AG20443 (cell line): ENCODE data around the gene MVB12B.

ENCODE experiments used
- DNase-seq: peaks from one replicate; pipeline ENCODE4 v3.0.0; 2012; ENCODE audit warnings: low spot score, mixed read lengths

The MVB12B gene

DNA sequence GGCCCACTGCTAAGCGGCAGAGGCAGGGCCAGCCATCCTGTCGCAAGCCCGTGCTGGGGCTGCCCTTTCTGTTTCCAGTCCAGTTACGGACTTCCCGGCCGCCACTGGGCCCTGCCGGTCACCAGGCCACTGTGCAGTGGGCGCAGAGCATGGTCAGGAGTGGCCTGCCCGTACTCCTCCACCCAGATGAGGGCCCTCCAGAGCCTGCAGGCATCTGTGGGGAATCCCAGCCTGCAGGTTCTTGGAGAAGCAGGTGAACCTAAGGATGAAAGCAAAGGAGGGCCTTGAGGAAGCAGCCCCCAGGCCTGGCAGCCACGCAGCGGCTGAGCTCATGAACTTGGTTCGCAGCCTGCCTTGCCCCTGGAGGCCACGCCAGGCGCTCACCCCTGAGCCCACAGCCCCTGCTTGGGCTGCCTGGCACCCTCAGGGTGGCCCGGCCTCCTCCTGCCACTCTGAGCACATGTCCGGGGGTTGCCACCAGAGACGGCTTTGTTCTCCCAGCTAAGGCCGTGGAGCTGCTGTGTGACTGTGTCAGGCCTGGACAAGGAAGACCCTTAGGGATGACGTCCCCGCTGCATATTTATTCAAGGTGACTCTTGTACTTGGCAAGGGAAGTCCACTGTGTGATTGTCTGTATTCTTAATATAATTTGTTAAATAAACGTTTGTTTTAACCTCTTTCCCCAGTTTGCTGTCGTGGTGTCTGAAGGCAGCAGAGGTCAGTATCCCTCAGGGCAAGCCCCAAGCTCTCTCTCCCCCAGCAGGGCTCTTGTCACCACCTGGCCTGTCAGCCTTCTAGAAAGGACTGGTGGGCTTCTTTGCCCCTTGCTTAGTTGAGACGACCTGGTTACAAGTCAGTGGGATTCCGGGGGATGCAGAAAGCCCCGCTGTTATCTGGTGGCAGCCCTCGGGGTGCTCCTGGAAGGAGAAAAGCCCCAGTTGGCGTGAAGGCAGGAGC is 180.0 kb downstream of the MVB12B start:
- no peak for DNase-seq

DNA sequence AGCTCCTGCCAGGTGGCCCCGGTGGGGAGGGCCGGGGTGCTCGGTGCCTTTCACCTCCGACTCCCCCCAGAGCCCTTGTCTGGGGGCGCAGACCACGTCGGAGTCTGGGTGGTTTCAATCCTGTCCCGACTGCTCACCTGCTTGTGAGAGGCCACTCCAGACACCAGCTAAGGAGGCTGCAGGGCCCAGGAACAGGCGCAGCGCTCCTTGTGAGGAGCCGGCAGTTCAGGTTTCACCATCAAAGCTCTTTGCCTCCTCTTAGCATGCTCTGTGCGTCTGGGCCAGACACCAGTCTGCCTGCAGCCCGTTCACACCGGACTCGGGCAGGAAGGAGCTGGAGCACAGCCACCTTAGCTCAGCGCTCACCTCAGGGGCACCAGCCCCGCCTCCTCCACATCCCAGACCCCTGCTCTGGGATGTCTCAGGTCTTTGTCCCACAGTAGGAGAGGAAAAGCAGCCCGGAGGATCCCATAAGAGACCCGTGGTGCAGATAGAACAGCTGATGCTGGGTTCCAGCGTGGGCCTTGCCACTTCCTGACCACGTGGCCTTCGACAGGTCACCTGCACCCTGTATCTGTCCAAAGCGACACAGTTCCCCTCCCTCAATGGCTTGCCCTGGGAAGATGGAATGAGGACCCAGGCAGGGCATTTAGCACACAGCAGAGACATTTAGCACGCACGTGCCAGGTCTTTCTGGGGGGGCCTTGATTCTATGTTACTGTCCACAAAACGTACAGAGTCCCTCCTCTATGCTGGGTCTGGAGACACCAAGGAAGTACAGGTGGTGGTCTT is 180.9 kb downstream of the MVB12B start:
- DNase-seq: no peak

DNA sequence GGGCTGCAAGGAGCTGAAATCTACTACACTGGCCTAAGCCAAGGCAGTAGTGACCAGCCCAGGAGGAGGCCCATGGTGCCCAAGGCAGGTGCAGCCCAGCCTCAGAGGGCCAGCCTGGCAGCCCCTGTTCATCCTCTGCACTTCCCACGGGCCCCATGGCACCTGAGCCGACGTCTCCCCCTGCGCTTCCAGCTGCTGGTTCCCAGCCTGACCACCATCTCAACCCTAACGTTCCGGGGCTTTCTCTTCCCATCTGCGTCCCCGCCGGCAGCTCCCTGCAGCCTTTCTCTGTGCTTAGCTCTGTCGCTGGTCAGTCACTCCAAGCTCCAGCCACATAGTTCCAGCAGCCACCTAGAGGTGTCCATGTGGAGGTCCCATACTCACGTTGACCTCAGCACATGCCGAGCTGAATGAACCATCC is 181.6 kb downstream of the MVB12B start:
- DNase-seq: no peak

DNA sequence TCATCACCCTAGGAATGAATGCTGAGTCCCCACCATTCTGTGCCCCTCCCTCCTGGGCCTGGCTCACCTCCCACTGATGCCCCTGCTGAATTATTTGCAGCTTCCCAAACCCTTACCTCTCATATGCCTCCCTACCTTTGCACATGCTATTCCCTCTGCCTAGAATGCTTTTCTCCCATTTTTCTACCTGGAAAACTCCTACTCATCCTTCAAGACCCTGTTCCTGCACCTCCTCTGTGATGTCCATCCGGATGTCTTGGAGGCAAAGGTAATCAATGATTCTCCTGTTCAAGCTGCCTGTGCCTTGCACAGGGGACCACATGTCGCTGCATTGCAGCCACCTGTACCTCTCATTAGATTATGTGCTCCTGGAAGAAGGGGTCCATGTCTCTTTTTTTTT is 182.3 kb downstream of the MVB12B start:
- DNase-seq: no peak

DNA sequence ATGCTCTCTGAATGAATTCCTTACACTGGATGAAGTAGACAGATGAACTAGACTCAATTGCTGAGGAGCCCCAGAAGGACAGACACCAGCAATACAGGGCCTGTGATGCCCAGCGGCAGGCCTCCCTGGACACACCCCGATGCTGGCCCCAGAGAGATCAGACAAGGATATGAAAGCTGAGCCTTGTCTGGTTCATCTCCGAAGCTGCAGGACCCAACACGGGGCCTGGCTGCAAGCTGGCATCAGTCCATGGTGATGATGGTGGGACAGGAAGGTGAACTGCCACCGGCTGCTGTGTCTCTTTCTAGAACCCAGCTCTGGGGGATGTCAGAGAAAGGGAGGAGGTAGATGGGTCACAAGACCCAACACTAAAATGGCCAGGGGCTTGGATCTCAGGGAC is 183.1 kb downstream of the MVB12B start:
- DNase-seq: no peak

DNA sequence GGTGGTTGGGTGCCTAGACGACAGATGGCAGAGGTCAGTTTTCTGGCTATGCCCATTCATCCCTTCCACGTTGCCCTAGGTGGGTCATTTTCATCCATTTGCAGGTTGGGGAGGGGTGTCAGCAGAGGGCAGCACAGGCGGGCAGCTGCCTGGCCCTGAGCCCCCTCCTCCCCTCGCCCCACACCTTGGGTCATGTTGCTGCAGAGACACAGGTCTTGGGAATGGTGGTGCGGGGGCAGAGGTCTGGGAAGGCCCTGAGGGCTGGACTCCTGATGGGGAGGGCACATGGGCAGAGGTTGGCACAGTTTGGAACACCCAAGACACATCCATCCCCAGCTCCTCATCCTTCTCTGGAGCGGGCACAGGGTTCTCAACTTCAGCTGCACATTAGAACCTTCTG is 183.9 kb downstream of the MVB12B start:
- DNase-seq: no peak

DNA sequence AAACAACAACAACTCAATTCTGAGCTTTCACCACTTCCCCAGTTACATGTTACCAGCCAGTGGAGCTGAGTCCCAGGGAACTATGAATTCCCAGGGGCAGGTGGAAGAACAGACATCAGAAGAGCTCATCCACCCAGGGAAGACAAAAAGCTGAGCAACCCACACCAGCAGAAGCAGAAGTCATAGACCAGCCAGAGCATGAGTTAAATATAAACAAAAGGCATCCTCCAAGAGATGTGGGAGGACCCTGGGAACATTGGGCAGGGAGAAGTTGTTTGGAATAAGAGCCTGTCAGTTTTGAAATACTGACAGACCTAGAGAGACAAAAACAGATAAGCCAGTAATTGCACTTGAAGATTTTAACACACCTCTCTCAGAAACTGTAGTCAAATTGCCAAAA is 184.8 kb downstream of the MVB12B start:
- no peak for DNase-seq

DNA sequence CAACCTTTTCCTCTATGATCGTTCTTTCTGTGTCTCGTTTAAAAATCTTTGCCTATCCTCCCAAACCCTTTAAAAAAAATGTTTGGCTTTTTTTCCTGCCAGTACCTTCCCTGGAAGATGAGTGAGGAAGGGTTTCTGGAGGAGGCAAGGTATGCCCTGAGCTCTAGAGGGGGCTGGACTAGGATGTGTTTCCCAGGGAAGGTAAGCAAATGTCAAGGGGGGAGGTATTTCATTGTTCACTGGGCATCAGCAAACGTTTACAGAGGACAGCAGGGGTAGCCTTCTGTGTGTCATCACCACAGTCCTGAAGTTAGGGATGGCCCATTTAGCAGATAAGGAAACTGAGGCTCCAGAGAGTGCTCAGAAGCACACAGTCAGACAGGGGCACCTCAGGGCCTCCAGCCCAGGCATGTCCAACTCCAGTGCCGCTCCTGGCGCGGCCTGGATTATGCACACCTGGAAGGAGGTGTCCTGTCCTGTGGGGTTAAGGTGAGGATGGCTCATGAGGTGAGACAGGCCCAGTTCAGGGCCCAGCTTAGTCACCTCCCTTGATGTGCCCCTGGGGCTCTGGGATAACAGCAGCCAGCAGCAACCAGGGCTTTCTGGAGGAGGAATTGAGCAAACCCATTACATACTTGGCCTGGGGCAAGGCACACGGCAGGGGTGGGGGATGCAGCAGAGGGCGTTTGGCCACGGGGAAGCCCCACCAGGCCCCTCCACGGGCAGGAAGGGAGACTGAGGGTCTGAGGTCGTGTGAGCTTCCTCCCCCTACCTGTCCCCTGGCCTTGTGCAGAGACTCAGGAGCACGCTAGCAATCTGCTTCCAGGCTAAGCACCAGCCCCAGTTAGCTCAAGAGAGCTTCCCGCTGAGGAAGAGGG is 186.8 kb downstream of the MVB12B start:
- no peak for DNase-seq

DNA sequence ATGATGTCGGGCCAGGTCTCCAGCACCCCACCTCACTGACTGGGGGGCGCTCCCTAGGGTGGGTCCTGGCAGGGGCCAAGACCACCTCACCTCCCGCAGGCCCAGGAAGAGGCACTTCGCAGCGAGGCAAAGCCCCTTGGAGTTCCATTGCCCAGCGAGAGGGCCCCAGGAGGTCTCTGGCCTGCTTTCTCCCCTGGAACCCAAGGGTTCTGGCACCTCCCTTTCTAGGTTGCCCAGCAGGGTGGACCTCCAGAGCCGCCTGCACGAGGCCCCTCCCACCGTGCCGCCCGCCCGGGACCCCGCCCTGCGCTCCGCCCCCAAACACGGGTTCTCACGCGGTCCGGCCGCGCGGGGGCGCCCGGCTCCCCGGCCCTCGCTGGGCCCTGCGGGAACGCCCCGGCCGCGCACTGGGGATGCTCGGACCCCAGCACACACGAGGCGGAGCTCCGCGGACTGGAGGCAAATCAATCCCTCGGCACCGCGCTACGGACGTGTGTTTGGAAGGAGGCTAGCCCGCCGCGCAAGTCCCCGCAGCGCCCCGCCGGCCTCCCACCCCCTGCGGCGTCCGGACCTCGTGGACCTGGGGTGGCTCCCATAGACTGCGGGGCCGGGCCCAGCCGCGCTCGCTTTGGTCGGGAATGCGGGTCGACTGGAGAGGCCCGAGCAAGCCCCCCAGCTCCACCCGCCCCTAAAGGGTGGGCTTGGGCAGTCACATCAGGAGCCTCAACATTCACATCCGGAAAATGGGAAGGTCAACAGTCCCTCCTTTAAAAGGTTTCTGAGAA is 187.6 kb downstream of the MVB12B start:
- peak; percentile 95 for DNase-seq

DNA sequence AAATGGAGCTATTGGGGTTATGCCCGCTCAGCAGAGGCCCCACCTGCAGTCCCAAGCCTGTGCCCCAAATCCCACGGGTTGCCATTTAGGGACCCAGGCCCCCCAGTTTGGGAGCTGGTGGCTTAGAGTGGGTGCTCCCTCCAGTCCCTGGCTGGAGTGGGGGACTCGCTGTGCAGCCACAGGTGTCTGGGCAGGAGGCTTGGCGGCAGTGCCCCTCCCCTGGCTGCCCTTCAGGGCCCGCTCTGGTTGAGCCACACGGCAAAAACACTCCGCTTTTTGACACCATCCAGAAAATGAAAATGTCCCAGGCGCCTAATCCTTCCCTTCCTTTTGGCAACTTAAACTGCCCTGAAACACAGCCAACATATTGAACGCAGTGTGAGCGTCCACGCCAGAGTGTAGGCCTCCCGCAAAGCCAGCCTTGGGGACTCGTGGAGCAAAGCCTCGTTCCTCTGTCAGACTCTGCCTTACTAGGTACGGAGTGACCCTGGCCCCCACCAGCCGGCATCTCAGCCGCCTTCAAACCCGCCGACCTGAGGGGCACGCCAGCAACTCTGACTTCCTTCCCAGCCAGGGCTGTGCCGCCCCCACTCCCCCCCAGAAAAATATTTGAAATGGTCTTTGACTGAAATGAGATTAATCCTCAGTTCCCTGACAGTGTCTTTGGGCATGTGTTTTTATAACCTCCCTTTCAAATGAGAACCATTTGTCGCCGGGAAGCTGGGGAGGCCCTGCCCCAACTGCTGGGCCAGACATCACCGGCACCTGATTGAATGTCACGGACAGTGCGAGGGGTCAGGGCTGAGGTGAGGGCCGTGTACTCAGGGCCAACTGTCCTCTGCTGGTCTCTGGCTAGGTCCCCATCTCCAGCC is 188.6 kb downstream of the MVB12B start:
- DNase-seq: no peak

DNA sequence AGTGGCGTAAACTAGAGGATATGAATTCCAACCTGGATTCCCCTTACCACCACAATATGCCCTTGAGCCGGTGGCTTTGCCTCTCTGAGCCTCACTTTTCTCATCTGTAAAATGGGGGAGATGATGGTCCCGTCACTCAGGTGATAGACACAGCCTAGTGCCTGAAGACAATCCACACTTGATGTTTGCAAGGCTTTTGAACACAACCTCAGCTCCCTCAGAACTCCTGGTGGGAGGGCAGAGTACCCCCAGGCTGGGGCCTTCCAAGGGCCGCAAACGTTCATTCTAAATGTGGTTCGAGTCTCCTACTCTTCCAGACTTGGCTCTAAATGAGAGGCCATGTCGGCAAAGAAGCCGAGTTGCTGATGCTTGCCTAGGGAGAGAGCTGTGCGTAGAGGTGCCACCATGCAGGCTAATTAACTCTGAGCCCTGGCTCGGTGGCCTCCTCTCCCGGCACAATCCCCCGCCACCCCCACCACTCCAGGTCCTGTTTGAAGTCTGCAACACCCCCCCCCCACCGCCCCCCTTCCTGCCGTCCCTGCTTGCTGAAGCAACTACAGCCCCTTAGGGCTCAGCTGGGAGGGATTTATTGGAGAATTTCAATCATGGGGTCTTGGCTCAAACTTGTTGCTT is 189.4 kb downstream of the MVB12B start:
- no peak for DNase-seq

DNA sequence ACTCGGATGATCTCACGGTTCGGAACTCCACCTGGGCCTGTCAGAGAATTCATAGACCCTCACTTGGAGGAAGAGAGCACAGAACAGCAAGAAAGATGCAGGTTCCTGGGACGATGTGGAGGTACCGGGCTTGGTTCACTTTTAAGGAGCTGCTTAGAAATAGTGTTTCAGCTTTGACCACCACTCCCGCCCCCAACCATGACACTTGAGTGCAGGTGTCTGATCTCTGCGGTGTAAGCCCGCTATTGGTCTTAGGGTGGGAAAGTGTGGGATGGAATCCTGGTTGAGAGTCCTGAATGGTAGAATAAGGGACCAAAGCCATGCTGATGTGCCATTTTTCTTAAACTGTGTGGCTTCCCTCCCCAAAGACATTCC is 189.9 kb downstream of the MVB12B start:
- no peak for DNase-seq

DNA sequence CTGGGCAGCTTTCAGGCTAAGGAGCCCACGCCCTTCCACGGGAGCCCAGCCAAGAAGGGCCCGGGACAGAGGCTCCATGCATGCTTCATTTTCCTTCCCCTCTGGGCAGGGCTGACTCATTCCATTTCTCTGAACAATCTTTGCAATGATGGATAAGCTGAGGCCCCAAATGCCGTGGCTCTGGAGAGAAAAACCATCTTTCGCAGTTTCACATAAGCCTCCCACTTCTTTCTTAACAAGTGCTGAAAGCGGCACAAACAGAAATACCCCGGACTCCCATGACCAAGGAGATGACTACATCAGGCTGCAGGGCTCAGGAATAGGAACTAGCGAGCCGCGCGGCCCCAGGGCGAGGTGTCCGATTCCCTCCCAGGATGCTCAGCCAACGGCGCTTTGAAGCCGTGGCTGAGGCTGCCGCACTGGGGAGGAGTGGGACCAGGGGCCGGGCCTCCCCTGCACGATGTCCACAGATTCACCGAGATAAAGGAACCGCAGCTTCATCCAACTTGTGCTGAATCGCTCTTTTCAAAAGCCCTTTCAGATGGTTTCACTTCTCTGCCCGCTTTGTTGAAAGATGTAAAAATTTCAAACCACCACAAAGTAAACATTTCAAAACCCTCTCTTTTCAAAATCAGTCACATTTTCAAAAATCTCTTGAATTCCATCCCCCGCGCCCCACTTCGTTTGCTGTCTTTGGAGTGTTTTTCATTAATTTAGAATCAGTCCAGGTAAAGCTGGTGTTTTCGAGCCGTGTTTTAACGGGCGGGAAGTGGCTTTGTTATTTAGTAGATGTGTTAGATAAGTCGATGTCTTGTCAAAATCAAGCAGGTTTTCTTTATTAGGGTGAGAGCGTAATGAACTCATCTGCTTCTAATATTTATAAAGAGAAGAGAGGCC is 190.6 kb downstream of the MVB12B start:
- peak; percentile 94 for DNase-seq

DNA sequence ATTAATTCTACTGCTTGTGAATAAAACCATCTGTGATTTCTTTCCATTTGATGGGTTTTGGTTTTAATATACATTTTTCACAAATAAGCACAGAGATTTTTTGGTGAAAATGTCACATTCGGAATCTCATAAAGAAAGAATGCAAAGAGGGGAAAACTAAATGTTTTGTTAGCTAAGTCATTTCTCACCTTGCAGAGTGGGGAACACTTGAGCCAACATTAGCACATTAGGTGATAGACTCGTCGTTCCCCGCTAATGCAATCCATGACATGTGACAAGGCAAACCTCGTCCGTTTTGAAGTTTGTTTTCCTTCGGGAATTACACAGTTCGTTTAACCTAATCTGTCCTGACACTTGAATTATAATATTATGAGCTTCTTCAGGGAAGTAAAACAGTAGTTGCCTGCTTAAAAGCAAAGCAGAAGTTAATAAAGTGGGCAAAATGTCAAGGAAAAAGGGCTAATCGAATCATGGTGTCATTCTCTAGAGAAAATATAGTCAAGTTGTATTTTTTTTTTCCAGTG is 191.3 kb downstream of the MVB12B start:
- DNase-seq: no peak

DNA sequence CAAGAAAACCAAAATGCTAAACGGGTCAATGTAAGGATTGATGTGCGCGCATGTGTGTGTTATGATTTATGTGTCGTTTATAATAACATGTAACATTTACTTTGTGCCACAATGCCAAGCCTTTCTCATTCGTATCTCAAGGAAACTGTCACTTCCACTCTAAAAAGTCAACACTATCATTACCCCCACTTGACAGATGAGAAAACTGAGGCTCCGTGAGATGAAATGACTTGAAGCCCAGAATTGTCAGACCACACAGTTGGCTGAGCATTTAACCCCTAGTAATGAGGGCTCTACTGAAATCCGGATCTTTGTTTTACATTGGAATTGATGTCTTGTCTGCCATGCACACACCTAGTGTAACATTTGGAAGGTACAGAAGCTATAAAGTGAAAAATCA is 192.1 kb downstream of the MVB12B start:
- no peak for DNase-seq

DNA sequence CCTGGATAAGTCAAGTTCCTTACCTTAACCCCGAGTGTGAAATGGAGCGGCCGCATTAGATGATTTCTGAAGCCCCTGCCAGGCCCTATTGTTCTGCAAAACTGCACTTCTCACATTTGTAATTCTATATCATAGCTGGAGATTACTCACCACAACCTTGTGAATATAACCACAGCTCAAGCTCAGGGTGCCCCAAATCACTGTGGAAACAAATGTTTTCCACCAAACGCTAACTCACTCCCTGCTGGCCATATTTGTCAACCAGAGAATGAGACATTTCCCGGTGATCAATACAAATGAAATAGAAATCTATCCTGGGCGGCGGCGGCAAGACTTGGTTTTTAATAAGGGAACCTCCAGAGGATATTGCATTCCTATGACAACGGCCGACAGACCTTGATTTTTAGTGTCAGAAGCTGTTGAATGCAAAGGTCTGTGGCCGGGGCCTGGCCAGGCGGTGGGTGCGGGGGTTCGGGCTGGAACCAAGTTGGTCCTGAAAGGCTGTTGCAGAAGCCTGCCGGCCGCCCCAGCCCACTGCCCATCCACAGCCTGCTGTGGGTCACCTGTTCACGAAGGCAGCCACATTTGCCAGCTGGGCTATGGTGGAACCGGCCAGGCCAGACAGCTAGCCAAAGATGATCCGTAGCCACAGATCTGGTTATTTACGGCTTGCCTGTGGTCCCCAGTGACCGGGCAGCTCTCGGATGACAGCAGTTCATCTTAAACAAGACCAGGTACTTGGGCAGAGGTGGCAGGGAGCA is 193.2 kb downstream of the MVB12B start:
- DNase-seq: no peak

DNA sequence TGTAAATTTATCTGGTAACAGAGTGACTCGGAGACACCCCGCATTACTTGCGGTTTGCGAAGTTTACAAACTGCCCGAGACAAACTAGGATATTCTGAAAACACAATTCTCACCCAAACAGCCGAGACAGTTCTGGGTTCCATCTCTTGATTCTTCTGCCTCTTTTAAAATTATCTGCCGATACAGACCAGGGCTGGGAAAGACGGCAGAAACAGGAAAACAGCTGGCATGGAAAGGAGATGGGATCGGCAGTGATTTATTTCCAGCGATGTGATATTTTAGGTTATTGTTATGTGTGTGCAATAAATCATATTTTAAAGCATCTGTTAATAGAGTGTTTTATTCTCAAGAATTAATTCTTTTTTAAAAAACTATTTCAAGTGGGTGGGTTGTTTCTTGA is 193.8 kb downstream of the MVB12B start:
- no peak for DNase-seq

DNA sequence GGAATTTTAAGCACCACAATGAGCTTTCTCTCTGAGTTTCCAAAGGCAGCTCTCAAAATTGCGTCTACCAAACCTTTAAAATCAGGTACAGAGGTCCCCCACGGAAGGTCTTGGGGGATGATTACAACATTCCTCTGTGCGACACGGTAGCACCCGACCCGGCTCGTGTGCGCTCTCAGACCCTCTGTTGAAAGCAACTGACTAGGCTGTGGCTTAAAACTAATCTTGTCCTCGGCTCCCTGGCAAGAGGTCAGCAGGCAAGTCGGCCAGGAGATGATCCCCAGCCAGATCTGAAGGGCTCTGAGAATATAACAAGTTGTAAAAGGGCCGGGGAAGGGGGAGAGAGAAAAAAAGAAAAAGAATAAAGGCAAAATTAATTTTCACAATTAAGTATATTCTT is 194.5 kb downstream of the MVB12B start:
- no peak for DNase-seq
